ENCODE results near the gene ZNF669.

Gene ZNF669

GRCh38 chr1:247077213-247077612 lies 26.9 kb downstream of the ZNF669 start:
- Histone ChIP-seq H3K9me3 (ENCODE audit: control insufficient read depth, insufficient read depth, low read length) (no peaks in the 10 kb centered on the region; the same call in 1 of the 2 replicates), H3K27me3 (ENCODE audit: control insufficient read depth, insufficient read depth, low read length) (no peaks in the 10 kb centered on the region), H3K4me1 (ENCODE audit: control insufficient read depth, insufficient read depth, low read length) (no peaks in the 10 kb centered on the region), H3K27ac (ENCODE audit: low read length) (no peak overlapping the region), H3K4me3 (ENCODE audit: low read length) (no peak overlapping the region), H3K36me3 (ENCODE audit: control insufficient read depth, insufficient read depth, low read length) (no peaks in the 10 kb centered on the region; the same call in 1 of the 2 replicates)
- no peak for DNase-seq (ENCODE audit: low read depth, low spot score)
- no CpG with 5 or more reads among the region's 3 CpGs for WGBS (ENCODE audit: insufficient coverage, insufficient read length)

DNA sequence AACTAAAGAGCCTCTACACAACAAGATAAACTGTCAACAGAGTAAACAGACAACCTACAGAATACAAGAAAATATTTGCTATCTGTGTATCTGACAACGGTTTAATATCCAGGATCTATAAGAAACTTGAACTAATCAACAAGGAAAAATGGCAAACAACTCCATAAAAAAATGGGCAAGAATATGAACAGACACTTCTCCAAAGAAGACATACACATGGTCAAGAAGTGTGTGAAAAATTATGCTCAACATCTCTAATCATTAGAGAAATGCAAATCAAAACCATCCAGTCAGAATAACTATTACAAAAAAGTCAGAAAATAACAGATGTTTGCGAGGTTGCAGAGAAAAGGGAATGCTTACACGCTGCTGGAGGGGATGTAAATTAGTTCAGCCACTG lies 33.5 kb downstream of the ZNF669 start:
- Histone ChIP-seq H3K9me3 (ENCODE audit: control insufficient read depth, insufficient read depth, low read length) (no peaks in the 10 kb centered on the region; the same call in 1 of the 2 replicates), H3K27ac (ENCODE audit: low read length) (no peak overlapping the region), H3K27me3 (ENCODE audit: control insufficient read depth, insufficient read depth, low read length) (no peaks in the 10 kb centered on the region), H3K4me3 (ENCODE audit: low read length) (no peak overlapping the region), H3K36me3 (ENCODE audit: control insufficient read depth, insufficient read depth, low read length) (no peaks in the 10 kb centered on the region; the same call in 1 of the 2 replicates), H3K4me1 (ENCODE audit: control insufficient read depth, insufficient read depth, low read length) (no peaks in the 10 kb centered on the region)
- no CpG with 5 or more reads among the region's 3 CpGs for WGBS (ENCODE audit: insufficient coverage, insufficient read length)
- no peak for DNase-seq (ENCODE audit: low read depth, low spot score)

DNA sequence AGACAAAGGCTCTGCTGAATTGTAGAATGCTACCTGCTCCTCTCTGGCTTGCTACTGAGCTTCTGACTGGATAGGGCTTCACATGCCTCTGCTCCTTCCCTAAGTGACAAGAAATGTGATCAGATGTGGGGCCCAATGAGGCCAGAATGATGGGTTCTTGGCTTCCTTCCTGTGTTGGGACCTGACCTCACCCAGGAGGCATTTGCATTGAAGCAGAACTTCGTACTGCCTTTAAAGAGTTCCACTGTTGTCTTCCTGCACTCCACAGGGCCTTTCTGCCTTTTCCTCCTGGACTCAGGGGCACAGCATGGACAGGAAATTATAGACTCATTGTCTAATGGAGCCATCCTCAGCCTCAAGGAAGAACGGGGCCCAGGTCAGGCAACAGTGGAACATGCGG lies 39.9 kb downstream of the ZNF669 start:
- no CpG with 5 or more reads among the region's 3 CpGs for WGBS (ENCODE audit: insufficient coverage, insufficient read length)

DNA sequence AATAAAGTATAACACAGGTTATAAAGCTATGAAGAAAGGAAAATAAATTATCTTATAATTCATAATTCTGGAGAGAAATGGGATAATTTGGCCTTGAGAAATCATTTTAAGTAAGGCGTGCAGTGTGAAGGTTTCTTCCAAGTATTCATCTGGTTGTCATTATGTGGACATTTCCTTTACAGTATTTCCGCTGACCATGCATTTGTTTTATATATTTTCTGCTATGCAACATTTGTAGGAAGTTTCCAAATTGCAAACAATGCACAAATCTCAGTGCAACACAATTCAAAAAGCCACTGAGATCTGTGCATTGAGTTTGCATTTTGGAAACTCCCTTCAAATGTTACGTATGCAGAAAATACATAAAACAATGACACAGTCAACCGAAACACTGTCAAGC lies 43.4 kb downstream of the ZNF669 start:
- no peak for DNase-seq (ENCODE audit: low read depth, low spot score)
- Histone ChIP-seq H3K36me3 (ENCODE audit: control insufficient read depth, insufficient read depth, low read length) (no peaks in the 10 kb centered on the region), H3K27me3 (ENCODE audit: control insufficient read depth, insufficient read depth, low read length) (no peaks in the 10 kb centered on the region), H3K4me1 (ENCODE audit: control insufficient read depth, insufficient read depth, low read length) (no peaks in the 10 kb centered on the region), H3K4me3 (ENCODE audit: low read length) (no peak overlapping the region), H3K27ac (ENCODE audit: low read length) (no peak overlapping the region), H3K9me3 (ENCODE audit: control insufficient read depth, insufficient read depth, low read length) (no peaks in the 10 kb centered on the region)
- no CpG with 5 or more reads among the region's 4 CpGs for WGBS (ENCODE audit: insufficient coverage, insufficient read length)

More for the DNA sequence above, 39.9 kb downstream of the ZNF669 start:
- H3K9me3 ChIP-seq (ENCODE audit: control insufficient read depth, insufficient read depth, low read length) = no peaks in the 10 kb centered on the region
- H3K4me3 ChIP-seq (ENCODE audit: low read length) = no peak overlapping the region
- H3K27me3 ChIP-seq (ENCODE audit: control insufficient read depth, insufficient read depth, low read length) = no peaks in the 10 kb centered on the region
- H3K27ac ChIP-seq (ENCODE audit: low read length) = no peak overlapping the region
- H3K36me3 ChIP-seq (ENCODE audit: control insufficient read depth, insufficient read depth, low read length) = no peaks in the 10 kb centered on the region
- no peaks in the 10 kb centered on the region for H3K4me1 ChIP-seq (ENCODE audit: control insufficient read depth, insufficient read depth, low read length)
- DNase-seq (ENCODE audit: low read depth, low spot score) = no peak

GRCh38 chr1:247056071-247056470 lies 48.1 kb downstream of the ZNF669 start:
- Histone ChIP-seq H3K27ac (ENCODE audit: low read length) (no peak overlapping the region), H3K36me3 (ENCODE audit: control insufficient read depth, insufficient read depth, low read length) (no peaks in the 10 kb centered on the region), H3K4me1 (ENCODE audit: control insufficient read depth, insufficient read depth, low read length) (no peaks in the 10 kb centered on the region; the same call in 1 of the 2 replicates), H3K27me3 (ENCODE audit: control insufficient read depth, insufficient read depth, low read length) (no peaks in the 10 kb centered on the region), H3K9me3 (ENCODE audit: control insufficient read depth, insufficient read depth, low read length) (peaks cover 8% of the 10 kb centered on the region), H3K4me3 (ENCODE audit: low read length) (no peak overlapping the region)
- no peak for DNase-seq (ENCODE audit: low read depth, low spot score)
- WGBS (ENCODE audit: insufficient coverage, insufficient read length) = no CpG with 5 or more reads among the region's 2 CpGs

- DNase-seq (ENCODE audit: low read depth, low spot score) = no peak
- Histone ChIP-seq H3K4me1 (ENCODE audit: control insufficient read depth, insufficient read depth, low read length) (no peaks in the 10 kb centered on the region; the same call in 1 of the 2 replicates), H3K9me3 (ENCODE audit: control insufficient read depth, insufficient read depth, low read length) (peaks cover 8% of the 10 kb centered on the region), H3K27ac (ENCODE audit: low read length) (no peak overlapping the region), H3K27me3 (ENCODE audit: control insufficient read depth, insufficient read depth, low read length) (no peaks in the 10 kb centered on the region), H3K4me3 (ENCODE audit: low read length) (no peak overlapping the region), H3K36me3 (ENCODE audit: control insufficient read depth, insufficient read depth, low read length) (no peaks in the 10 kb centered on the region)
- WGBS (ENCODE audit: insufficient coverage, insufficient read length) = no CpG with 5 or more reads among the region's 2 CpGs
These were observed 49.2 kb downstream of the ZNF669 start for GRCh38 chr1:247054992-247055415.
